GM18951 (cell line): Measurements from ENCODE around the gene MACROD1.

ENCODE experiments used
- POLR2A ChIP-seq: IDR thresholded peaks from 4 replicates; pipeline ENCODE4 v1.6.1; 2011; ENCODE audit warnings: mild to moderate bottlenecking; ENCODE audit not compliant: insufficient read length, insufficient read depth; ENCODE audit errors: extremely low read depth
- in situ Hi-C: fragments of 300-500 bp; cut with MboI; formaldehyde crosslinking; loops from one replicate; pipeline ENCODE4 v1.12.0; 2022; ENCODE audit warnings: low sequenced_read_pairs, mixed read lengths, inconsistent platforms; ENCODE audit not compliant: unreplicated experiment

The MACROD1 gene

GRCh38 chr11:64043545-64043944, 122.4 kb downstream of the MACROD1 start:
- TF ChIP-seq POLR2A = no peak
- in situ Hi-C loops = no loop called here

GRCh38 chr11:64042301-64042700, 123.6 kb downstream of the MACROD1 start:
- no peak for TF ChIP-seq POLR2A
- in situ Hi-C loops = no loop called here

GRCh38 chr11:64041846-64042245, 124.1 kb downstream of the MACROD1 start:
- TF ChIP-seq POLR2A = no peak
- in situ Hi-C loops = no loop called here

DNA sequence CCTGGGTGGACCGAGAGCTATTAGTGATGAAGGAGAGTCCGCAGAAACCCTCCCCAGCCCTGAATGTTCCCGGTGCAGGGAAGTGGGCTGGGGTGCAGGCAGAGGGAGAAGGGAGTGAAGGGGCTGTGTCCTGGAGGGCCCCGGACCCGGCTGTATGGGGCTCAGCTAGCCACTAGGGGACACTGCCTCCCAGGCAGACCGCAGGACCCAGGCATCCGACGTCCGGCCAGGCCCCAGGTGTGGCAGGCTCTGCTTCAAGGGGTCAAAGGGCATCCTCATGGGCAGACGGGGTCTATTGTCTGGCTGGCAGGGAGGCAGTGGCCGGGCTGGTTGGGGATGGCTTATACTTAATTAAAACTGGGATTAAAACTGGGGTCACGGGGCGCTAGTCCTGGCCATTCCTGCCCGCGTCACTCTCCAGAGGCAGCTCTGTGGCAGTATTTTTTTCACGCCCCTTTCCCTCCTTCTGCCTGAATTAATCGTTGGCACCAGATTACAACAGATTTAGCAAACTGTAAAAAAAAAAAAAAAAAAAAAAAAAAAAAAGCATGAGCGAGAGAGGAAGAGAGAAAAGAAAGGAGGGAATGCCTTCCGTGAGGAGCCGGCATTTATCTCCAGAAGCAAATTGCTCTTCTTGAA, 125.1 kb downstream of the MACROD1 start:
- in situ Hi-C loops = no loop called here
- TF ChIP-seq POLR2A = no peak

DNA sequence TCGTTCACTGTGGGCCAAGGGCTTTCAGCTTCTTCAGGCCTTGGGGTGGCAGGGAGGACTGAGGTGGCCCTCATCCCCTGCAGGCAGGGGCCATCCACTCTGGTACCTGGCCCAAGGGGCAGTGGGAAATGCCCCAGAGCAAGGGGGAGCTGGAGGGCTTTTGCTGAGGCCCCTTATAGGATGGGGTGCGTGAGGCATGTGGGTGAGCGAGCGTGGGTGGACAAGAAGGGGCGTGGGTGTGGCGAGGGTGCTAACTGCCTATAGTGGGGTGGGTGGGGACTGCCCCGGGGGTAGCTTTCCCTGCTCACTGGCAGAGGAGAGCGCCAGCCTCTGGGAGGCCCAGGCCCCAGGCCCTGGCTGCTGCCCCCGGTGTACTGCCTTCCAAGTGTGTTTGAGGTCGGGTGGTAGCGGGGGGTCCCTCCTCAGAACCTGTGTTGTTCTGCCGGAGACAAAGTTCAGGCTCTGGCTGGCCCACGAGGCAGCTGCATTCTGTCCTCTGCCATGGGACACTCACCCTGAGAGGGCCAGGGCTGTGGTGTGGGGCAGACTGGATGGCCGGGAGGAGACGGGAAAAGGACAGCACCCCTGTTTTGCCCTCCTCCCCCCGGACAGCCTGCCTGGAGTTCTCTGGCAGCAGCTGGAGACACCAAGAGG, 126.8 kb downstream of the MACROD1 start:
- TF ChIP-seq POLR2A = no peak
- in situ Hi-C loops = no loop called here

- no peak for TF ChIP-seq POLR2A
- in situ Hi-C loops = no loop called here
These were observed 127.4 kb downstream of the MACROD1 start for GRCh38 chr11:64038500-64038899.

DNA sequence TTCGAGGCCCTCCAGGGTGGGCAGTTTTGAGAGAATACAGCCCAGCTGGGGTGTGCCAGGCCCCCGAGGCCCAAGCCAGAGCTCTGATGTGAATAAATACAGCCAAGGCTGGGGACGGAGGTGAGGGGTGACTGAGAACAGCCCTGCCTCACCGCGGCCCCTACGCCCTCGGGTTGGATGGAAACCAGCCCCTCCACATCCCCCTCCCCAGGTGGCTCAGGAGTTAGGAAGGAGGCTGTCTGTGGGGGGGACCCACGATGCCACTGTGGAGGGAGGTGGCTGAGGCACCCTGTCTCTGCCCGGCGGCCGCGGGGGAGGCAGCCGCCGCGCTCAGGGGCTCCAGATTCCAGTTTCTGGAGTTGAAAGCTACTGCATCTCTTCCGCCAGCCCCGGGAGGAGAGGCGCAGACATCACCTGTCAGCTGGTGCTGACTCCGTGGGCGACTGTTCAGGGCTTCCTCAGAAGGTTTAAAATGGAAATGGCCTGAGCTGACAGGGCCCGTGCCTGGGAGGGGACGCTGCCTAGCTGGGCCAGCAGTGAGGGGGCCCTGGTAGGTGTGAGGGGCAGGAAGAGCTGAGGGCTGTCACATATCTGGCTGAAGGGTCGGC, 128.8 kb downstream of the MACROD1 start:
- TF ChIP-seq POLR2A = no peak
- in situ Hi-C loops = no loop called here

- in situ Hi-C loops = no loop called here
These were observed 129.6 kb downstream of the MACROD1 start for GRCh38 chr11:64036087-64037026.

DNA sequence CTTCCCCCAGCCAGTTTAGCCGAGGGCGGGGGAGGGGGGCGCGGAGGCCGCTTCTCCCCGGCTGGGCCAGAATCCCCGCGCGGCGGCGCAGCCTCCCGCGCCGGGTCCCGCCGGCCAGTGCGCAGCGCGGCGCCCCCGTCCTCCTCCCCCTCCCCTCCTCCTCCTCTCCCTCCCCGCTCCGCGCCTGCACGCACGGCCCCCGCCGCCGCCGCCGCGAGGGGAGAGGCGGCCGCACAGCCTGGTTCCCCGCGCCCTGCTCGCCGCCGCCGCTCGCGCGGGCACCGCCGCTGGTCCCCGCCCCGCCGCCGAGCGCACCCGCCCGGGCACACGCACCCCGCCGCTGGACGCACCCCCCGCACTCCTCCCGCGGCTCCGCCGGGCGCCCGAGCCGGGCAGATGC, 130.3 kb downstream of the MACROD1 start, which contains the start of gene FLRT1:
Gene FLRT1, plus strand, starts transcription at position 356 of the 400 bp plus-strand sequence. CDS start 80,337 bp downstream, outside the sequence.
- TF ChIP-seq POLR2A = no peak
- in situ Hi-C loops = no loop called here

More at GRCh38 chr11:64036087-64037026, 129.6 kb downstream of the MACROD1 start:
- no peak for TF ChIP-seq POLR2A

GRCh38 chr11:64035081-64035524, 130.8 kb downstream of the MACROD1 start:
- TF ChIP-seq POLR2A = no peak
- in situ Hi-C loops = no loop called here

DNA sequence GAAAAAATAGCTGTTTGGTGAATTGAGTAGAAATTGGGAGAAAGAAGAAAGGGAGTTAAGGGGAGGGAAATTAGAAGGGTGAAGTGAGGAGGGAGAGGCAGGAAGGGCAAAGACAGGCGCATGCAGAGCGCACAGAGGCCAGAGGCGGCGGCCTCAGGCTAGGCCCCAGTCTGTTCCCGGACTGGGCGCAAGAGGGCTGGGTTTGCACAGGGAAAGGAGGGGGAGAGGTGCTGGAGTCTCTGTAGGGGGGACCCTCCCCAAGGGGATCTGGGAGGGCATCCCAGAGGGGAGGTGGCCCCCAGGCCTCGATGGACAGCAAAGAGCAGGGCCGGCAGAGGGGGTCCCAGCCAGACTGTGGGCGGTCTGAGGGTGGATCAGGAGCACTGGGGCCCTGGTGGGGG, 131.5 kb downstream of the MACROD1 start:
- no peak for TF ChIP-seq POLR2A
- in situ Hi-C loops = no loop called here

DNA sequence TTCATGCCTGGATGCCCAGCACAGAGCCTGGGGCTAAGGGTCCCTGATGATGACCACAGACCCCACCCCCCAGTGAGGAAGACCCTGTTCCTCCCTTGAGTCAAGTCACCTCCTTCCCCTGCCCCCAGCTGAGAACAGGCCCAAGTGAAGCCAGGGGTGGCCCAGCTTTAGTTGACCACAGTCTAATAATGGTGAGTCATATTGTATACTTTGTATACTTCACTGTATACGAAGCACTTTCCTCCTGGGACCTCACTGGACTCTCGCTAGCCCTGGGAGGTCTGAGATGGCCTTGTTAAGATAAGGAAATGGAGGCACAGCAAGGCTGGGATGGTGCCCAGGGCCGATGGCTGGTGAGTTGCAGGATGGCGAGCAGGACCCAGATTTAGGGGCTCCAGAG, 133.9 kb downstream of the MACROD1 start:
- no peak for TF ChIP-seq POLR2A
- in situ Hi-C loops = no loop called here

DNA sequence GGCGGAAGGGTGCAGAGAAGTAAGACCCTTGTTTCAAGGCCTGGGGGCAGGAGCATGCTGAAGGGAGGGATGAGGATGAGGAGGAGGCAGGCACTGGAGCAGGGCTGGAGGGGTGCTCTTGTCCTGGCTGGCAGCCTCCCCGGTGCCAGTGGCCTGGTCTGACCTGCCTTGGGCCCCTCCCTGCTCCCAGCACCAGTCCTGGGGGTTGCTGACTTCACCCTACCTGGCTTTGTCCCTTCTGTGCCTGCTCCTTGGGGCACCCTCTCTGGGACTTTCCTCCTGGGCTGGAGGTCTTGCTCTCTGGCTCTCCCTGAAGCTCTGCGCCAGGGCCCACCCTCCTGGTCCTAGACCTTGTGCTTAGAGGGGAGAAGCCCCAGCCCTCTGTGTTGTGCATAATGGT, 134.9 kb downstream of the MACROD1 start:
- in situ Hi-C loops = no loop called here
- no peak for TF ChIP-seq POLR2A

GRCh38 chr11:64029773-64030172, 136.1 kb downstream of the MACROD1 start:
- in situ Hi-C loops = no loop called here
- no peak for TF ChIP-seq POLR2A
